NCI-H446 treated with DMSO at 0.1 percent for 48 hours (cell line): Measurements from ENCODE around the gene DUSP6.

Experiments
- DNase-seq: peaks from one replicate; lab custom pipeline; 2025; lab: John Stamatoyannopoulos, UW

DUSP6 gene, protein sequence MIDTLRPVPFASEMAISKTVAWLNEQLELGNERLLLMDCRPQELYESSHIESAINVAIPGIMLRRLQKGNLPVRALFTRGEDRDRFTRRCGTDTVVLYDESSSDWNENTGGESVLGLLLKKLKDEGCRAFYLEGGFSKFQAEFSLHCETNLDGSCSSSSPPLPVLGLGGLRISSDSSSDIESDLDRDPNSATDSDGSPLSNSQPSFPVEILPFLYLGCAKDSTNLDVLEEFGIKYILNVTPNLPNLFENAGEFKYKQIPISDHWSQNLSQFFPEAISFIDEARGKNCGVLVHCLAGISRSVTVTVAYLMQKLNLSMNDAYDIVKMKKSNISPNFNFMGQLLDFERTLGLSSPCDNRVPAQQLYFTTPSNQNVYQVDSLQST

DNA sequence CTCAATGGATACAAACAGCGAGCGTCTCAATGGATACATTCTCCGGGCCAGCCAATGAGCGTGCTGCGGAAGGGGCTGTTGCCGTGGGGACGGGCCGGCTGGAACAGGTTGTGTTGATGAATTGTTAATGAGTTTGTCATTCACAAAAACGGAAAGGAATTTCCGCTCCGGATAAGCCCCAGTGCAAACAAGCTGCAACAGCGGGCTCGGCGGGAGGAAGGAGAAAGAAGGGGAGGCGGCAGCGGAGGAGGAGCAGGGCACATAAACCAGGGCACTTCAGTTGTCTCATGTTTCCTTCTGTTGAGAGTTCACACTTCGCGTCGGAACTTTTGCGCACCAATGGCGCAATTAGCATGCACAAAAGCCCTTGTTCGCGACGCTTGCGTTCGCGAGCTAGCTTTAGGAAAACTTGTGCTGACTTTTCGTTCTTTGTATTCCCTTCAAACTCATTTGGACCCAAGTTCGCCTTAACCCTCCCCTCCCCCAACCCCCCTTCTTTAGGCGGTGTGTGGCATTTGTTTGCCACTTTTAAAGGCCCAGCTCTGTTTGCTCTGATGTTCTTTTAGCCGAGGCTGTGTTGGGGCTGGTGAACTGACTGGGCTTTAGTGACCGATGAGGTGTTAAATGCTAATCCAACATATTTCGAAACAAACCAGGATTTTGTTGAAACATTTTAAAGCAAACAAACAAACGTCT lies at the start of gene DUSP6:
TSS of gene DUSP6 (minus strand) at position 10 of the 696 bp plus-strand sequence. CDS start 462 bp downstream, outside the sequence.
- peak; percentile 97 for DNase-seq

DNA sequence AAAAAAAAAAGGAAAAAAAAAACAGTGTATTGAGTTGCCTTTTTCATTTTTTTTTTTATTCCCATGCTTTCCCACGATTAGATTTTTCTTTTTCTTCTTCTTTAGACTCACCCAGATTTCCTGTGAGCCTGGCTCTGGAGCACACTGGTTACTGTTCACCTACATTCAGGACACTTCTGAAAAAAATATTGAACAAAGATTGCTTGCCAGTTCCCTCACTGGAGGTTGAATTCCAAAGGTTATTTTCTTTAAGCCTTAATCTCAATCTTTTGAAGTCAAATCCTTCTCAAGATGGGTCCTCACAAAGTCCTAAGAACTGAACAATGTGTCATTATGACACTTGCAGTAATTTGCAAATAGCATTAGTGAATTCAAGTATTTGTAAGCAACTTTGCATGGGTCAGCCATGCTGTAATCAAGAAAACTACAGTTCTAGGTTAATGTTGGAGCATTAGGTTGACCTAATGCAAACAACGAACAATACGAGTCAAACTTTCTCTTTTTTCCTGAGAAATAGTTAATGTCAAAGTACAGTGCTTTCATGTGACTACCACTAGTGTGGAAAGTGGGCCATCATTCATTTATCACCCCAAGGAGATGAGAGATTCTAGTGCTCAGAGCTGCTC lies 49.2 kb upstream of the DUSP6 start:
- no peak for DNase-seq

DNA sequence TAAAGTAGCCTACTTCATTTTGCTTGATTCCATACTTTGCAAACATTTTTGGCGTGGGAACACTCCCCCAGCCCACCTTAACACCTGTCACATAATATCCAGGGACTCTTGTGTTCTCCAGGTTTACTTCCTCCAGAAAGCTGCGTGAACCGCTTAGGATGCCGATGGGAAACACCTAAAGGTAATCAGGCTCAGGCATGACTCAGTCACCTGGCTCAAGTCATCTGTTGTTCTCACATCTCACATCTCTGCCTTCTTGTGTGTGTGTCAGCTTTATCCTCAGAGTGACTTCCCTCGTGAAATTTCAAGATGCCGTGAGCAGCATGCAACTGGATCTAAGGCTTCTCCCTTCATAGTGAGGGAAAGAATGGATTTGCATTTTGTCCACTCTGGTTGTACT lies 48.1 kb upstream of the DUSP6 start:
- no peak for DNase-seq

DNA sequence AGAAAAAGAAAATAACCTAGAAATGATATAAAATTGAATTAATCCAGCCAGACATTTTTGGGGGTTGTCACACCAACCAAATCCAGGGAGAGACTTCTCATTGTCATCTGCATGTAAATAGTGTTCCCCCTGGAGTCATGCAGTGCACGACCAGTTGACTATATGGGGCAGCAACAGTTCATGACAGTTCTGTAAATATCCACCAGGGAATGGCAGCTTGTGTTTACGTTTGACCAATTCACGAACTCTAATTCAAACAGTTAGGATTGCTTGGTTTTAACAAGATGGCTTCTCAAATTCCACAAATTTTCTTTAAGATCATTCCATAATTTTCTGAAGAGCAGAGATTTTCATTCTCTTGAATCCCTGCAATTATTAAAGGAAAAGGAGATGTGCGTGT lies 43.4 kb upstream of the DUSP6 start:
- no peak for DNase-seq

DNA sequence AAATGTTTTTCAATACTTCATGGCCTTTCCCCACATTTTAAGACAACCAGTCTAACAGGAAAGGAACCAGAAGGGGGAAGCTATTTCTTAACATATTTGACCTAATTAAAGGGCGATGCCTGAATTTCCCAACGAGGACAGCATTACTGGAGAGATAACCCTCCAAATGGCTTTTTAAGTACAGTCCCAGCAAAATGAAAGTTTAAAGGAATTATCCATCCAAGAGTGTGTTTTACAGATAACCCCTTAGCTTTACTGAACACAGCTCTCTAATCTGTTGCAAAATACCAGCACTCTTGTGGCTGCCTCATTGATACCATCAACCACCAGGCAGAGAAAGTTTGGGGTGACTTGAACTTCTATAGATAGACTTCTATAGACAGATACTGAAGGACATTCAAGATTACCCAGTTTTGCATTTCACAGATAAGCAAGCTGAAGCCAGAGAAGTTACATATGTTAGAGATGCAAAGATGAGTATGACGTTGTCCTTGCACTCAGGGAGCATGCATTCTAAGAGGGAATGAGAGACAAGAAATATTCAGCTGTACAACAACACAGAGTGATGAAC lies 41.3 kb upstream of the DUSP6 start:
- no peak for DNase-seq

DNA sequence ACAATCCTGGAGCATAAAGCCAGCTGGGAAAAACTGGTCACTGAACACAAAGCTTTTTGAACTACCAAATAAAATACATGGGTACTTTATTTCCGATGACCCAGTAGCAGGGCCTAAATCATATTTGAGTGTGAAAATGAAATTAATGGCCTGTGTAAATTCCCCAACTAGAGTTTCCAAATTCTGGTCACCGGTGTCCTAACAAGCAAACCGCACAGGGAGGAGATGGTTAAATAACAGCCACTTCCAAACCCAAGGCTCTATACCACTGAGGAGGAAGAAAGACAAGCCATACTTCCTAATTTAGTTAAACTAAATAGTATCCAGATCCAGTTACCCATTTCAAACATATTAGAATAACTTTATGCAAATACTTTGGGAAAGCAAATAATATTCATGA lies 40.1 kb upstream of the DUSP6 start:
- DNase-seq = no peak

DNA sequence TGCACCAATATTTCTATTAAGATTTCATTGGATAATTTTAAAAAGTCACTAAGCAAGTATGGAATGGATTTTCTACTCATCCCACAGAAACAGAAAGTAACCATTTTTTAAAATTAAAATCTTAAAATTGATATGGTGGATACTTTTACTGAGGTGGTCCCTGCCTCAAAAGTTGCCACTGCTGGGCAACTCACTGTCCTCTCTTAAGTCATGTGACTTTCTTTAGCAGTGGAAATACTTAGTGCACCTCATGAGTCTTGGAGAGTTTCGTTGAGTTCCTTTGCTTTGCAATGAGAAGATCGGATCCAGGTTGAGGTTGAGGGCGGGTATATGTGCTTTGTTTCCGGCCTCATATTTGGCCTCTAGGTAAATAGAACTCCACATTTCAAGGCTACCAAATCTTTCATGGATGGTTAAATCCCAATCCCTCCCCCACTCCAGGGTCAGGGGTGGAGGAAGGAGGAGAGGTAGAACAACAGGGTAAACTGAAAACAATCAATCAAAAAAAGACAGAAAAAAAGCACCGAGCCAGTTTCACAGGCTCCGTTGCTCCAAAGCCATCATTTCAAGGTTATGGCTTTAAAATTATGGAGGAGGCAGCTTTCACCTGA lies 39.5 kb upstream of the DUSP6 start:
- DNase-seq = no peak

DNA sequence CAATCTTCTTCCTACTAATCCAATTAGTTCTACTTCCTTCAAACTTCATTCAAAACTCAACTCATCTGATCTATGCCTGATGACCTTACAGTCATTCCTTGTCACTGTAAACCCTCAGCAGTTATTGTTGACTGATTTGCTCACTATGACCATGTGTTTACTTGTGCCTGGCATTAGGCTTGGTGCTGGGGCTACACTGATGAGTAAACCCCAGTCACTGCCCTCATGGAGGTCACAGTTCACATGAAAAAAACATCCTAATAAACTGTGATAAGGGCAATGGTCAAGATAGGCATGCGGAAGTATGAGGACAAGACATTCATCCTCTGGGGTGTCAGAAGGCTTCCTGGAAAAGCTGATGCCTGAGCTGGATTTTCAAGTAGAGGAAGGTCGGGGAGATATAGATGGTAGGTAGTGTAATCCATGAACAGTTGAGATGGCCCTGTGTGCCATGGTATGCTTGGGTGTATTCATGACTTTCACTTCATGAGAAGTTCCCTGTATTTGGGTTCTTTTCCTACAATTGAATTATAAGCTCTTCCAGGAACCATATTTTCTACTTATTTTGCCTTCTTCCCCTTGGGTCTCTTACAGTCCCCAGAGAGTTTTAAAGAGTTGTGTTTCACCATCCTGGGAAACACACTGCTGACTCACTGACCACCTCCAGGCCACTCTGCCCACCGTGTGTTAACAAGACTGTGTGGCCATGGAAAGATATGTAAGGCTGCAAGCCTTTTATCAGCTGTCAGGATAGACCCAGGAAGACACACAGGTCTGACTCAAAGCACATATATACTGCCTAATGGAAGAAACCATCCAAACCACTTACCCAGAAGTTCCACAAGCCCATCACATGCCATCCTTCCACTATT lies 38.7 kb upstream of the DUSP6 start:
- DNase-seq = no peak

DNA sequence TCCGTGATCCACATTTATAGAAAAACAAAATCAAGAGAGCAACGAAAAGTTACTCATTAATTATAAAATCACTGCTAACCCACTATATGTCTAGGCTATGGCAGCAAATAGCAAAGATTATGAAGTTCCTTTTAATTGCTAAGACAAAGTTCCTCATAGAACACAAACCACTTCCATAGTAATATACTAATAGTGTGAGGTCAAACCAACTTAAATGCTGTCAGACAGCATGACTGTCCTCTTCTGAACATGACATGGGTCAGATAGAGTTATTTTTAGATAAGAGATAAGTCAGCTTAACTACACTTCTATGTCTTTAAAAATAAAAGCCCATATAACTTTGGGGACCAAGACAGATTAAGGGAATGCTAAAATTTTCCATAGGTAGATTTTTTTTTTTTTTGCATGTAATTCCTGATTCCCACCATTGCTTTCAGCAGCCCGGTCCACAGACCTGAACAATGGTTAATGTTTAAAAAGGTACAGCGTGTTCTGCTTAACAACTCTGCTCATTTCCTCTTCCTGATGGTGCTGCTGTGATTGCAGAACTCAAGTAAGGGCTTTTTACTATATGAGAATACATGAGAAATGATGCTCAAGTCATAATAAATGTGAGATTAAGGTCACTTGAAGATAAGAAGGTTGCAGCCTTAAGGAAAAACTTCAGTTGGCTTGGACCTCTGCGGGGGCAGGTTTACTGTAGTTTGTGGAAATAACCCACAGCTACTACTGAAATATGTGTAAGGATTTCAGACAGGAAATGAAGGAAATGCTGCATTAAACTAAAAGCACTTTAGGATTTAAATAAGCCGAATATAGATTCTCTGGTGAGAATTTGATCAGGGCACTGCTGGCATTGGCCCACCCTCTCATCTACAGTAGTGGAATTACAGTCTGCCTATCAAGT lies 37.7 kb upstream of the DUSP6 start:
- no peak for DNase-seq

DNA sequence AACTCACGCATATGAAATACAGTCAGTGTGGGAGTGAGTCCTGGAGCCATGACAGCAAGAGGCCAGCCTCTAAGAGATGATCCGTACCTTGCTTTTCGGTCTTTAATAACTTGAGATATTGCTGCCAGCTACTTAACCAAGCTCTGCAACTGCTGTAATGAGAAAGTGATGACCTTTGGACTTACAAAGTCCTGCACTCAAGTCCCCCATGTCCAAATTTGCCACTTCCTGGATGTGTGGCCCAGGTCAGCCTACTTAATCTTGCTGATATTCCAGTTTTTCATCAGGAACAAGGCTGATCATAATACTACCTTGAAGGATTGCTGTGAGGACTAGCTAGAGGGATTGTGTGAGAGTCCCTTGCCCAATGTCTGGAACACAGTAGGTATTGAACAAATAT lies 33.8 kb upstream of the DUSP6 start:
- no peak for DNase-seq

DNA sequence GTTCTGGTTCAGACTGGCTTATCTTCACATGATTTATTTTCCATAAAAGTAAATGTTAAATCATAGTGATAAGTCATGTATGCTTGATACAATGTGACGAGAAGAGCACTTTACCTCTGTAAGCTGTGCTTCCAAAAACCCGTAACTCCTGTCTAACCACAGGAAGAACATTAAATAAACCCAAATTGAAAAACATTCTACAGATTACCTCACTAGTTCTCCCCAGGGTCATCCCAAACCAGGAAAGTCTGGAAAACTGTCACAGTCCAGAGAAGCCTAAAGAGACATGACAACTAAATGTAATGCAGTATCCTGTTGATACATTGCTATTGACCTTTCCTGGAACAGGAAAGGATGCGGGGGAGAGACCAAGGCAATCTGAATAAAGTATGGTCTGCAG lies 32.5 kb upstream of the DUSP6 start:
- DNase-seq = no peak

DNA sequence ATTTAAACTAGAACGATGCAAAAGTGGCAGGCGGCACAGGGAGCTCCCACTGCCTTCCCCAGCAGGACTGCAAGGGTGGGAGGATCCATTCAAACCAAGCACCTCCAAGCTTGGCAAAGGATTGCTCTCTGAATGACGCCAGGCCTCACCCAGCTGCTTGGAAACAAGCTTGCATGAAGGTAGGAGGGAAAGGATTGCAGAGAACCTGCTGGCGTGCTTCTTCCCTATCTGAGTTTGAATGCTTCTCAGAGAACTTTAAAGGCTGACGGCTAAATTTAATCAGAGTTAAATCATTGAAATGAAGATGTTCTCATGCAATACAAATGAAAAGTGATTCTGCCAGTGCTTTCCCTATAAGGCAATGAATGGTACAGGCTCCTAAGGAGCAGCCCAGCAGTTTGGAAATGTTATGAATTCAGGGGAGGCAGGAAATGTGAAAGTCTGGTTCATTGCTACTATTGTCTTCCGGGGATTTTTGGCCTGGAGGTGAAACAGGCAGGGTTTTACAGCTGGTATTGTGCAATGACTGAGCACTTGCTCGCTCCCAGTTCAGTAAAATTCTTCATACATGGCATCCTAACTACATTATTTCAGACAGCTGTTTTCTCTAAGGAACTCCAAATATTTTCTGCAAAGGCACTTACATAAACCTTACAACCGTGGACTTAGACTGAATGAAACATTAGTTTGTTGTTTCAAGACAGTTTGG lies 31.9 kb upstream of the DUSP6 start:
- DNase-seq = peak; percentile 18

DNA sequence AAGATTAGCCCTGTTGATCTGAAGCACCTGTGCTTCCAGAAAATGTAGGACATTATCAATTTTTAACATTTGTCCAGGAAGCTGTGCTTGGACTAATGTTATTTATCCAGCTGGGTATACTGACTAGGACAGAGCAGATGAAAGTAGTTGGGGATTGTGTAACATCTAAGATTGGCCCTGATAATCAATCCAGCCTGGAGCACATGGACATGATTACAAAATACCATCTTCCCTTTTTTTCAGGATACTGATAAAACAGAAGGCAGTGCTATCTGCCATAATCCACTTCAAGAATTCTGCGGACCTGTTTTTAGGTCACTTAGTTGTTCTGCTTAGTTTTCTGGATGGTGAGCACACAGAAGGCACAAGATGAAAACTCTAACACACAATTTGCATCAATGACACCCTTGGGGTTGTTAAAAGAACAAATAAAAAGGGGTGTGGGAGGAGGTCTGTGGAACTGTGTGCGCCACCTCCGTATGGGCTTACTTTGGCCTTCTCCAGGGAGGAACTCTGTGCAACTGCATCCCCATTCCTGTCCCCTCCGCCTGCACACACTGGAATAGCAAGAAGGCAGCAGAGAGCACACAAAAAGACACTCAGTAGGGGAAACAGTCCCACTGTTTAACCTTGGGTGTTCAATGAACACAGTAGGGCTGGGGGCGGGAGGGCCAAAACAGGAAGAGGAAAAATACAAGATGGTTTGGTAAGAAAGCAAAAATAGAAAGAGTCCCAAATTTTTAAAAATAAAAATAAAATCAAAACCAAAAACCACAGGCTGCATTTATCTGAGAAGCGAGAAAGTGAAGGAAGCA lies 31.1 kb upstream of the DUSP6 start:
- no peak for DNase-seq

DNA sequence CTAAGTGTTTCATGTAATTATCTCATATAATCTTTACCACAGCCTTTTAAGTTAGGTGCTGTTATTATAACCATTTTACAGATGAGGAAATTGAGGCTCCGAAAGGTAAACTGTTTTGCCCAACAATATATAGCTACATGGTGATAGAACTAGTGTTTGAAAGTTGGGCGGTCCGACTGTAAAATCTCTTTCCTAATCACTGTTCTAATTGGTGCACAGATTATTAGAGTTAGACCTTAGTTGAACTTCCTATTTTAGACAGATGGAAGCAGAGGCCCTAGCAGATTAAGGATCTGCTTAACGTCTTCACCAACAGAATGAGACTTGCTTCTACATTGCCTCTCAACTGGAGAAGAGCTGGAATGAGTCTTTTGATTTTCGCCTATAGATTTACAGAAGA lies 30.0 kb upstream of the DUSP6 start:
- DNase-seq = no peak

DNA sequence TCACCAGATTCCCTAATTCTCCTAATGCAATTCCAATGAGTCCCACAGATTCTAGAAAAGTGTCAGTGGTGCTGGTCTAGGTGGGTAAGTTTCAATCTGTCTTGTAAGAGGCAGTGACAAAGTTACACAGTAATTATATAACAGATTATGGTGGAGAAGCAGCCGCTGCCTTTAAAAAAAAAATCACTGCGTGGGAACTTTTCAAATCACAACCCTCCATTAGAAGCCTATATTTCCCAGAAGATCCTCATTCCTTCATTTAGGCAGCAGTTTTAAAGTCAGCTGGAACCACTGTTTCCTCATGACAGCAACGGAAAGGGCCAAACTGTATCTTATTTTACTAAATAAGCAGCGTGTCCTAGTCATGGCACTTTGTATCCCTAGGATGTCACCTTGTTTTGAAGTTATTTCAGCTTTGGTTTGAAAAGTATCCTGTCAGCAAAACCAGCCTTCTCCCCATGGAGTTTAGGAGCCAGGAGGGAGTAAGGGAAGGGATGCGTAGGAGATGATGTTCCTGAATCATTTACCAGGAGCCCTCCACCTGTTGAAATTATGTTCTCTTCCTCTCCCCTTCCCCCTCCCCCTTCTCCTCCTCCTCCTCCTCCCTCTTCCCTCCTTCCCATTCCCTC lies 27.7 kb upstream of the DUSP6 start:
- no peak for DNase-seq

DNA sequence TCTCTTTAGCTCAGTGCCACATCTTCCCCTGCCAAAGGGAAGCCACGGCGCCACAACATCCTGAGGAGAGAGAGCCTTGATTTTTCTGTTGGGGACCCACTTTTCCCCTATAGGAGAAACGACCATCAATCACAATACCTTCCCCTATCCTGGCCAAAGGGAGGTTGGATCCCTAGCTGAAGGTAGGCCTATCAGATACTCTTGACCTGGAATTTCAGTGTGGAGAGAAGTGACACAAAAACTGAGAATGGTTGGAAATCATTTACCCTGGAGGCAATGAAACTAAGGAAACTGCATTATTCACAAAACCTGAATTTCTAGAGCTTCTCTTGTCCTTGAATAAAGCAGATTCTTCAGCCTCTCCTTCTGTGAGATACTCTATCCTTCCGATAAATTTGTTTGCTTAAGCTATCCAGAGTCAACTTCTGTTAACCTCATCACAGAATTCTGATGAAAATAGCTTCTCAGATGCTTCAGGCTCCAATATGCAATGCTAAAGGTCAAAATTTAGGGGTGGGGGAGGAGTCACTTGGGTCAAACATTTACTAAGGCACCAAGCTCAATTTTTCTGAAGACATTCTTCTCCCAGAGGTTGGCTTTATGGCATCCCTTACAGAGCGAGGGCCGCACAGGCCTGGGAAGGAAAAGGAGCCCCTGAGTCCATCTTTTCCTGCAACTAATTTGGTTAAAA lies 27.0 kb upstream of the DUSP6 start:
- no peak for DNase-seq

DNA sequence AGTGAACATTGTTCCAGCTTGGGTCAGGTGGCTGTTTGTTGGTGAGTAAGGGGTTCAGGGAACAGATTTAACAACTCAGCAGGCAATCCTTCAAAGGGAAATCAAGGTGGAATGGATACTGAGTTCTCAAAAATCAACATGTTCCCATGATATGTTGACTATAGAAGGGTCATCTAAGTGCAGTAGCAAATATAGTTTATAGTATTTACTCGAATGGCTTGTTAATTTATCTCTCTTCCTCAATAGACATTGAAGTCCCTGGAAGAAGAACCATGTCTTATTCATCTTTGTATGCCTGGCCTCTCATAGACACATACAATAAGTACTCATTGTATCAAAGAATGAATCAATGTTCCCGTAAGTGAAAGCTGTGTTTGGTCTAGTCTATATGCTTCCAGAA lies 24.5 kb upstream of the DUSP6 start:
- no peak for DNase-seq

DNA sequence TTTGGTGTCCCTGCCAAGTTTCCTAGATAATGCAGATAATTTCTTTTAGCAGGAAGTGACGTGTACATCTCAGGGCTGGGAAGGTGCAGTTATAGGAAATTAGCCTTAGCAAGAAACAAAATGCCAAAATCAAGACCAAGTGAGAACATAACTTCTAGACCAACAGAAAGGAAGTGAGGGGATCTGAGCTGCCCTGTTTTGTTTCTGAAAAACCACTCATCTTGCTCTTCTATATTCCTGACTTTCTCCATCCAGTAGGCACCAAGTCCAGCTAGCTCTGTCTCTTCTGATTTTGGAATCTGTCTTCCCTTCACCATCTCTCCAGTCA lies 23.9 kb upstream of the DUSP6 start:
- no peak for DNase-seq
